ENCODE results near the gene COL11A2. TPM values are rescaled to one million over a fixed set of nuclear protein-coding genes. Genes with fewer than 3 reads are reported as not detected.
A peak's percentile ranks its signal among the peaks of the same experiment; 100 is the strongest.

COL11A2 gene
- total RNA-seq, 1 experiment from 2014 or later = 0.58 TPM

- intact Hi-C loops (cut with micrococcal nuclease) = no loop called here
- H3K4me2 ChIP-seq (ENCODE audit: low read length) = no peak overlapping the region
- peaks cover 52% of the 10 kb centered on the region for H3K27me3 ChIP-seq (ENCODE audit: low read length)
- no peaks in the 10 kb centered on the region for H3K36me3 ChIP-seq (ENCODE audit: low read depth, low read length)
- no peak overlapping the region for H3K9ac ChIP-seq (ENCODE audit: low read length)
- no peaks in the 10 kb centered on the region for H3K4me1 ChIP-seq (ENCODE audit: insufficient read depth, low read length)
- no peaks in the 10 kb centered on the region for H3K79me2 ChIP-seq (ENCODE audit: low read length)
- ATAC-seq (no peak), DNase-seq (no peak)
- no peak overlapping the region for H3K27ac ChIP-seq (ENCODE audit: low read length)
- H3K4me3 ChIP-seq (ENCODE audit: low read length) = no peak overlapping the region
- H2AFZ ChIP-seq (ENCODE audit: low read length) = no peak overlapping the region
- BruUV-seq (replicated peaks) = no TSS peak
- CTCF ChIA-PET = no interaction called here
- POLR2A ChIA-PET (ENCODE audit: unreplicated experiment) = no interaction called here
- TF ChIP-seq EZH2phosphoT487 (IDR thresholded peaks at IDR 0.05; ENCODE audit: borderline replicate concordance, low read length) (no peak), CTCF (conservative IDR thresholded peaks at IDR 0.05; ENCODE audit: low read depth, low read length) (no peak), EZH2 (IDR thresholded peaks at IDR 0.05; ENCODE audit: low read length, unreplicated experiment) (no peak)
- no peaks in the 10 kb centered on the region for H3K9me3 ChIP-seq (ENCODE audit: low read length)
- H3K9me2 ChIP-seq (replicated peaks; ENCODE audit: low read length) = no peaks in the 10 kb centered on the region
- H4K20me1 ChIP-seq (ENCODE audit: low read length) = no peaks in the 10 kb centered on the region
- no peaks in the 10 kb centered on the region for H3F3A ChIP-seq (ENCODE audit: low read length, unreplicated experiment)
Observed at GRCh38 chr6:33114406-33114805, 77.9 kb downstream of the COL11A2 start.

GRCh38 chr6:33113755-33114154 lies 78.5 kb downstream of the COL11A2 start:
- CTCF ChIA-PET = no interaction called here

More at GRCh38 chr6:33113755-33114154, 78.5 kb downstream of the COL11A2 start:
- BruUV-seq (replicated peaks) = no TSS peak
- H4K20me1 ChIP-seq (ENCODE audit: low read length) = no peaks in the 10 kb centered on the region
- H3K4me1 ChIP-seq (ENCODE audit: insufficient read depth, low read length) = no peaks in the 10 kb centered on the region
- H3K27me3 ChIP-seq (ENCODE audit: low read length) = peaks cover 57% of the 10 kb centered on the region
- ATAC-seq = no peak
- DNase-seq = no peak
- no peaks in the 10 kb centered on the region for H3K36me3 ChIP-seq (ENCODE audit: low read depth, low read length)
- H3K4me2 ChIP-seq (ENCODE audit: low read length) = no peak overlapping the region
- POLR2A ChIA-PET (ENCODE audit: unreplicated experiment) = no interaction called here
- H3F3A ChIP-seq (ENCODE audit: low read length, unreplicated experiment) = no peaks in the 10 kb centered on the region
- no peak for TF ChIP-seq EZH2 (IDR thresholded peaks at IDR 0.05; ENCODE audit: low read length, unreplicated experiment)
- TF ChIP-seq CTCF (conservative IDR thresholded peaks at IDR 0.05; ENCODE audit: low read depth, low read length) = no peak
- TF ChIP-seq EZH2phosphoT487 (IDR thresholded peaks at IDR 0.05; ENCODE audit: borderline replicate concordance, low read length) = no peak
- H3K9me3 ChIP-seq (ENCODE audit: low read length) = no peaks in the 10 kb centered on the region
- H3K9me2 ChIP-seq (replicated peaks; ENCODE audit: low read length) = no peaks in the 10 kb centered on the region
- H3K9ac ChIP-seq (ENCODE audit: low read length) = no peak overlapping the region
- H2AFZ ChIP-seq (ENCODE audit: low read length) = no peak overlapping the region
- intact Hi-C loops (cut with micrococcal nuclease) = no loop called here
- H3K4me3 ChIP-seq (ENCODE audit: low read length) = no peak overlapping the region
- no peak overlapping the region for H3K27ac ChIP-seq (ENCODE audit: low read length)
- H3K79me2 ChIP-seq (ENCODE audit: low read length) = no peaks in the 10 kb centered on the region

Small RNA genes within 50 kb of the gene (microRNA-seq; reads per million reads assigned to microRNA genes)
- 3.0 reads per million, percentile 7 among the genes with 10 or more reads in this experiment for gene MIR219A1 (ENCODE audit: unreplicated experiment)

Other genes starting within 250 kb of the COL11A2 start
- 1.7 and 3.0 TPM in 2 replicates for gene HLA-DMA, start 239.4 kb downstream of the COL11A2 start, total RNA-seq (2014; rRNA removed)
- gene BRD2, start 223.9 kb downstream of the COL11A2 start, total RNA-seq (2014; rRNA removed) = 171 and 192 TPM in 2 replicates
- gene HLA-DOA, start 182.9 kb downstream of the COL11A2 start, total RNA-seq (2014; rRNA removed) = not detected in 2 replicates
- gene HLA-DPA1, start 118.8 kb downstream of the COL11A2 start, total RNA-seq (2014; rRNA removed) = not detected in 2 replicates
- not detected in 2 replicates for gene HLA-DPB1, start 116.5 kb downstream of the COL11A2 start, total RNA-seq (2014; rRNA removed)
- gene RXRB, start 8.2 kb upstream of the COL11A2 start, total RNA-seq (2014; rRNA removed) = 24.0 and 30.9 TPM in 2 replicates
- 128 and 149 TPM in 2 replicates for gene SLC39A7, start 8.4 kb upstream of the COL11A2 start, total RNA-seq (2014; rRNA removed)
- 4.2 and 6.2 TPM in 2 replicates for gene HSD17B8, start 12.2 kb upstream of the COL11A2 start, total RNA-seq (2014; rRNA removed)
- 23.3 and 37.5 TPM in 2 replicates for gene RING1, start 16.0 kb upstream of the COL11A2 start, total RNA-seq (2014; rRNA removed)
- 33.7 and 39.9 TPM in 2 replicates for gene VPS52, start 79.4 kb upstream of the COL11A2 start, total RNA-seq (2014; rRNA removed)
- gene RPS18, start 79.6 kb upstream of the COL11A2 start, total RNA-seq (2014; rRNA removed) = 2,873 and 3,161 TPM in 2 replicates
- gene B3GALT4, start 84.7 kb upstream of the COL11A2 start, total RNA-seq (2014; rRNA removed) = 7.9 and 8.4 TPM in 2 replicates
- 104 and 146 TPM in 2 replicates for gene WDR46, start 96.8 kb upstream of the COL11A2 start, total RNA-seq (2014; rRNA removed)
- 153 and 181 TPM in 2 replicates for gene PFDN6, start 97.1 kb upstream of the COL11A2 start, total RNA-seq (2014; rRNA removed)
- 34.9 and 37.0 TPM in 2 replicates for gene RGL2, start 106.5 kb upstream of the COL11A2 start, total RNA-seq (2014; rRNA removed)
- gene TAPBP, start 121.6 kb upstream of the COL11A2 start, total RNA-seq (2014; rRNA removed) = 67.2 and 77.8 TPM in 2 replicates
- 18.8 and 19.8 TPM in 2 replicates for gene ZBTB22, start 125.3 kb upstream of the COL11A2 start, total RNA-seq (2014; rRNA removed)
- gene DAXX, start 130.5 kb upstream of the COL11A2 start, total RNA-seq (2014; rRNA removed) = 35.1 and 40.3 TPM in 2 replicates
- gene KIFC1, start 199.4 kb upstream of the COL11A2 start, total RNA-seq (2014; rRNA removed) = 60.6 and 66.7 TPM in 2 replicates
- gene PHF1, start 218.5 kb upstream of the COL11A2 start, total RNA-seq (2014; rRNA removed) = 36.6 and 40.3 TPM in 2 replicates
- gene CUTA, start 225.6 kb upstream of the COL11A2 start, total RNA-seq (2014; rRNA removed) = 227 and 242 TPM in 2 replicates
- gene SYNGAP1, start 227.6 kb upstream of the COL11A2 start, total RNA-seq (2014; rRNA removed) = 1.9 and 2.9 TPM in 2 replicates

Data from PC-3 (cell line).